ENCODE results near the gene MAP3K21.

Gene MAP3K21

GRCh38 chr1:233282582-233282886 is 45.0 kb upstream of the MAP3K21 start:
- peaks cover 12% of the 10 kb centered on the region for H3K4me1 ChIP-seq (ENCODE audit: control insufficient read depth, low read length)
- no peaks in the 10 kb centered on the region for H4K20me1 ChIP-seq (ENCODE audit: control insufficient read depth, insufficient read depth, low read depth, low read length)
- H3K4me3 ChIP-seq (ENCODE audit: low read length), result no peak overlapping the region
- no peaks in the 10 kb centered on the region for H3K9me2 ChIP-seq (replicated peaks; ENCODE audit: control insufficient read depth, low read length)
- no peaks in the 10 kb centered on the region for H3K36me3 ChIP-seq (ENCODE audit: control insufficient read depth, low read length)
- H3K9me3 ChIP-seq (ENCODE audit: control insufficient read depth, insufficient read depth, low read length), result no peaks in the 10 kb centered on the region
- no peaks in the 10 kb centered on the region for H3K27me3 ChIP-seq (ENCODE audit: control insufficient read depth, low read length)
- peak overlapping the region; percentile 24 for H3K4me2 ChIP-seq (ENCODE audit: low read length)
- H3F3A ChIP-seq (ENCODE audit: control insufficient read depth, insufficient read depth), result no peaks in the 10 kb centered on the region
- no peaks in the 10 kb centered on the region for H3K79me2 ChIP-seq (ENCODE audit: control insufficient read depth, low read length)
- no peak overlapping the region for H3K27ac ChIP-seq (ENCODE audit: low read depth, low read length)
- TF ChIP-seq, protein P1, sequence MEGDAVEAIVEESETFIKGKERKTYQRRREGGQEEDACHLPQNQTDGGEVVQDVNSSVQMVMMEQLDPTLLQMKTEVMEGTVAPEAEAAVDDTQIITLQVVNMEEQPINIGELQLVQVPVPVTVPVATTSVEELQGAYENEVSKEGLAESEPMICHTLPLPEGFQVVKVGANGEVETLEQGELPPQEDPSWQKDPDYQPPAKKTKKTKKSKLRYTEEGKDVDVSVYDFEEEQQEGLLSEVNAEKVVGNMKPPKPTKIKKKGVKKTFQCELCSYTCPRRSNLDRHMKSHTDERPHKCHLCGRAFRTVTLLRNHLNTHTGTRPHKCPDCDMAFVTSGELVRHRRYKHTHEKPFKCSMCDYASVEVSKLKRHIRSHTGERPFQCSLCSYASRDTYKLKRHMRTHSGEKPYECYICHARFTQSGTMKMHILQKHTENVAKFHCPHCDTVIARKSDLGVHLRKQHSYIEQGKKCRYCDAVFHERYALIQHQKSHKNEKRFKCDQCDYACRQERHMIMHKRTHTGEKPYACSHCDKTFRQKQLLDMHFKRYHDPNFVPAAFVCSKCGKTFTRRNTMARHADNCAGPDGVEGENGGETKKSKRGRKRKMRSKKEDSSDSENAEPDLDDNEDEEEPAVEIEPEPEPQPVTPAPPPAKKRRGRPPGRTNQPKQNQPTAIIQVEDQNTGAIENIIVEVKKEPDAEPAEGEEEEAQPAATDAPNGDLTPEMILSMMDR (IDR thresholded peaks at IDR 0.05; ENCODE audit: low read depth, low read length, poor library complexity, severe bottlenecking), result no peak
- TF ChIP-seq EZH2phosphoT487 (IDR thresholded peaks at IDR 0.05; ENCODE audit: borderline replicate concordance, low read length), result no peak

GRCh38 chr1:233289676-233290075 is 37.8 kb upstream of the MAP3K21 start:
- Histone ChIP-seq H3K4me2 (ENCODE audit: low read length) (no peak overlapping the region), H3K79me2 (ENCODE audit: control insufficient read depth, low read length) (peaks cover 8% of the 10 kb centered on the region), H3K9me3 (ENCODE audit: control insufficient read depth, insufficient read depth, low read length) (no peaks in the 10 kb centered on the region), H3K36me3 (ENCODE audit: control insufficient read depth, low read length) (no peaks in the 10 kb centered on the region), H4K20me1 (ENCODE audit: control insufficient read depth, insufficient read depth, low read depth, low read length) (no peaks in the 10 kb centered on the region), H3K4me1 (ENCODE audit: control insufficient read depth, low read length) (peaks cover 5% of the 10 kb centered on the region), H3K27me3 (ENCODE audit: control insufficient read depth, low read length) (no peaks in the 10 kb centered on the region), H3K27ac (ENCODE audit: low read depth, low read length) (no peak overlapping the region), H3K4me3 (ENCODE audit: low read length) (no peak overlapping the region), H3F3A (ENCODE audit: control insufficient read depth, insufficient read depth) (0 out of 2 replicates have a peak, but pooled peaks cover 2% of the 10 kb centered on the region), H3K9me2 (replicated peaks; ENCODE audit: control insufficient read depth, low read length) (no peaks in the 10 kb centered on the region)
- TF ChIP-seq, protein P1 (IDR thresholded peaks at IDR 0.05; ENCODE audit: low read depth, low read length, poor library complexity, severe bottlenecking), result no peak
- TF ChIP-seq EZH2phosphoT487 (IDR thresholded peaks at IDR 0.05; ENCODE audit: borderline replicate concordance, low read length), result no peak

DNA sequence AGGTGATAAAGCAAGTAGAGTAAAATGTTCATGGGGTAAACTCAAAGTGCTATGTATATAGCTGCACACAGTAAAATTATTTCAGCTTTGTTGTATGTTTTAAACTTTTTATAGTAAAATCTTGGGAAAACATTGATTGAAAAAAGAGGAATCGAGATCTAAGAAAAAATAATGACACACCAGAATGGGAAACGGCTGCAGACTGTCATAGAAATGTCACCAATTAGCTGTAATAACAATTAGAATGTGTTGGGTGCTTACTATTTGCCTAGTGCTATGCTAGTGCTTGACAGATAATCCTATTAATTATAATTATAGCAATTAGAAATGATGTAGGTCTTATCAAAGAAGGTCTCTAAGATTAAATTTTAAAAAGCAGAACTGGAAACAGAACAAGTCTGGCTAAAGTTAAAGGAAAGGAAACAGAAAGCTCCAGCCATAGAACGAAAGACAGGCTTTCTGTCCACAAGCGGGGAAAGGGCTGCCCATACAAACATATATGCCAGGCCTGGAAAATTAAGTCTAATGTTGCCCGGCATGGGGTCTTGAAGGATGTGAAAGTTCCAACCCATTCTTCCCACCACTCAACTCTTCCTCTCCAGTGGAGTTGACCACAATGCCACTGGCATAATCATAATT is 37.0 kb upstream of the MAP3K21 start:
- no peaks in the 10 kb centered on the region for H4K20me1 ChIP-seq (ENCODE audit: control insufficient read depth, insufficient read depth, low read depth, low read length)
- H3K4me2 ChIP-seq (ENCODE audit: low read length), result no peak overlapping the region
- peaks cover 12% of the 10 kb centered on the region for H3K79me2 ChIP-seq (ENCODE audit: control insufficient read depth, low read length)
- no peak for TF ChIP-seq EZH2phosphoT487 (IDR thresholded peaks at IDR 0.05; ENCODE audit: borderline replicate concordance, low read length)
- TF ChIP-seq, protein P1 (IDR thresholded peaks at IDR 0.05; ENCODE audit: low read depth, low read length, poor library complexity, severe bottlenecking), result no peak
- H3K36me3 ChIP-seq (ENCODE audit: control insufficient read depth, low read length), result no peaks in the 10 kb centered on the region
- no peaks in the 10 kb centered on the region for H3K27me3 ChIP-seq (ENCODE audit: control insufficient read depth, low read length)
- peaks cover 10% of the 10 kb centered on the region for H3K4me1 ChIP-seq (ENCODE audit: control insufficient read depth, low read length)
- no peak overlapping the region for H3K27ac ChIP-seq (ENCODE audit: low read depth, low read length)
- H3K9me3 ChIP-seq (ENCODE audit: control insufficient read depth, insufficient read depth, low read length), result no peaks in the 10 kb centered on the region
- H3F3A ChIP-seq (ENCODE audit: control insufficient read depth, insufficient read depth), result 0 out of 2 replicates have a peak, but pooled peaks cover 2% of the 10 kb centered on the region
- H3K9me2 ChIP-seq (replicated peaks; ENCODE audit: control insufficient read depth, low read length), result no peaks in the 10 kb centered on the region
- H3K4me3 ChIP-seq (ENCODE audit: low read length), result no peak overlapping the region

Measured in DOHH2 (cell line).